Fibroblast of villous mesenchyme (primary cell): ENCODE measurements around the gene CD2AP. TPM values are rescaled to one million over a fixed set of nuclear protein-coding genes. Genes with fewer than 3 reads are reported as not detected.
"Not testable (repeated sequence)": the region's sequence is repeated elsewhere in the genome, so short reads cannot be mapped to it uniquely, and the experiment has no call there.

Experiments used
- DNase-seq: peaks from one replicate; pipeline ENCODE4 v3.0.0-alpha.2; 2010; ENCODE audit warnings: low read depth
- H3K4me3 ChIP-seq: 2 replicates; pipeline ENCODE4 v1.5.1; 2011; ENCODE audit warnings: low read depth, mild to moderate bottlenecking, low read length
- CTCF ChIP-seq: IDR thresholded peaks from 2 replicates; pipeline ENCODE4 v1.5.1; 2012; ENCODE audit warnings: low read depth, mild to moderate bottlenecking, low read length; ENCODE audit not compliant: insufficient read depth
- total RNA-seq: library from RNA; depleted of rRNA; stranded (reverse); fragments of >200 nt; gene quantifications from 2 replicates; pipeline ENCODE4 v1.2.3, GENCODE V29; 2012

The CD2AP gene
- total RNA-seq, 1 donor = 41.0 TPM

- no peak for TF ChIP-seq CTCF
- peak overlapping the region; percentile 78 for H3K4me3 ChIP-seq
- peak; percentile 49 for DNase-seq
Measured at GRCh38 chr6:47478233-47479139, 897 bp downstream of the CD2AP start.

GRCh38 chr6:47479140-47479508 lies 1.5 kb downstream of the CD2AP start:
- DNase-seq = peak; percentile 44
- no peak for TF ChIP-seq CTCF
- peak overlapping the region; percentile 78 for H3K4me3 ChIP-seq

GRCh38 chr6:47479874-47480273 lies 2.3 kb downstream of the CD2AP start:
- H3K4me3 ChIP-seq = peak overlapping the region; percentile 78
- no peak for DNase-seq
- TF ChIP-seq CTCF = no peak

- H3K4me3 ChIP-seq, DNase-seq: not testable (repeated sequence)
Measured at GRCh38 chr6:47481213-47481612, 3.6 kb downstream of the CD2AP start.

- DNase-seq = no peak
- TF ChIP-seq CTCF = no peak
- no peak overlapping the region for H3K4me3 ChIP-seq
Measured at GRCh38 chr6:47481806-47482205, 4.2 kb downstream of the CD2AP start.

- TF ChIP-seq CTCF = no peak
- no peak for DNase-seq
- H3K4me3 ChIP-seq = no peak overlapping the region
Measured at GRCh38 chr6:47483516-47483852, 5.9 kb downstream of the CD2AP start.

GRCh38 chr6:47483853-47484546 lies 6.4 kb downstream of the CD2AP start:
- H3K4me3 ChIP-seq = no peak overlapping the region
- no peak for TF ChIP-seq CTCF
- DNase-seq = peak; percentile 12
